HFFc6 (cell line): ENCODE results near the gene FASTKD3. TPM values are rescaled to one million over a fixed set of nuclear protein-coding genes. Genes with fewer than 3 reads are reported as not detected.

Source experiments
- DNase-seq: peaks from one replicate; pipeline ENCODE4 v3.0.0-alpha.2; 2018
- H3K27ac Mint-ChIP-seq: 2 replicates; pipeline ENCODE4 v1.8.0; 2020; ENCODE audit warnings: mild to moderate bottlenecking, mixed read lengths
- H3K27me3 Mint-ChIP-seq: 2 replicates; pipeline ENCODE4 v1.8.0; 2021; ENCODE audit warnings: mild to moderate bottlenecking, moderate library complexity, mixed read lengths; ENCODE audit not compliant: insufficient read depth
- H3K36me3 Mint-ChIP-seq: 2 replicates; pipeline ENCODE4 v1.8.0; 2021; ENCODE audit warnings: low read depth, mixed read lengths
- H3K4me1 Mint-ChIP-seq: 2 replicates; pipeline ENCODE4 v1.8.0; 2020; ENCODE audit warnings: low read depth, mixed read lengths
- H3K4me3 Mint-ChIP-seq: 2 replicates; pipeline ENCODE4 v1.8.0; 2020; ENCODE audit warnings: mild to moderate bottlenecking, moderate library complexity, mixed read lengths
- H3K9me3 Mint-ChIP-seq: 2 replicates; pipeline ENCODE4 v1.8.0; 2020; ENCODE audit warnings: mild to moderate bottlenecking, mixed read lengths
- CTCF ChIP-seq: fragments of 200-600 bp; sonication (generic); IDR thresholded peaks from 2 replicates; pipeline ENCODE4 v1.5.0; 2021; ENCODE audit warnings: antibody characterized with exemption, mild to moderate bottlenecking
- total RNA-seq, 6 experiments: library from RNA; stranded (reverse); fragmentation: NEBNext Ultra II Directional; extraction: Animal tissue kit (Norgen Biotek cat#: 25700); gene quantifications; 2 replicates in 1 of 6; 3 replicates in 5 of 6; pipeline ENCODE4 v1.2.3, GENCODE V29; 2021

FASTKD3 gene
- total RNA-seq, 6 experiments from 2014 or later, result 6.6 to 8.5 (median 7.9) TPM

- no peak overlapping the region for H3K27ac Mint-ChIP-seq
- no peak for TF ChIP-seq CTCF
- no peaks in the 10 kb centered on the region for H3K36me3 Mint-ChIP-seq
- no peak for DNase-seq
- no peaks in the 10 kb centered on the region for H3K9me3 Mint-ChIP-seq
- H3K4me3 Mint-ChIP-seq, result no peak overlapping the region
- peaks cover 2% of the 10 kb centered on the region for H3K4me1 Mint-ChIP-seq
- H3K27me3 Mint-ChIP-seq, result peaks cover 30% of the 10 kb centered on the region
Measured at GRCh38 chr5:7852988-7853387, 15.8 kb downstream of the FASTKD3 start.

- H3K4me3 Mint-ChIP-seq, result no peak overlapping the region
Measured at GRCh38 chr5:7852542-7852941, 16.3 kb downstream of the FASTKD3 start.

GRCh38 chr5:7851617-7852289 lies 17.1 kb downstream of the FASTKD3 start:
- H3K27me3 Mint-ChIP-seq, result peaks cover 33% of the 10 kb centered on the region
- H3K4me1 Mint-ChIP-seq, result no peaks in the 10 kb centered on the region
- no peak for DNase-seq
- H3K9me3 Mint-ChIP-seq, result no peaks in the 10 kb centered on the region
- H3K4me3 Mint-ChIP-seq, result no peak overlapping the region
- no peak overlapping the region for H3K27ac Mint-ChIP-seq
- H3K36me3 Mint-ChIP-seq, result no peaks in the 10 kb centered on the region
- no peak for TF ChIP-seq CTCF

More at GRCh38 chr5:7852542-7852941, 16.3 kb downstream of the FASTKD3 start:
- no peak for DNase-seq
- Mint-ChIP-seq H3K36me3 (no peaks in the 10 kb centered on the region), H3K27ac (no peak overlapping the region), H3K27me3 (peaks cover 30% of the 10 kb centered on the region), H3K4me1 (no peaks in the 10 kb centered on the region), H3K9me3 (no peaks in the 10 kb centered on the region)
- TF ChIP-seq CTCF, result no peak

GRCh38 chr5:7851240-7851592 lies 17.6 kb downstream of the FASTKD3 start:
- no peak overlapping the region for H3K27ac Mint-ChIP-seq
- DNase-seq, result no peak
- peak overlapping the region; percentile 54; the same call in 1 of the 2 replicates for H3K4me3 Mint-ChIP-seq
- no peaks in the 10 kb centered on the region for H3K36me3 Mint-ChIP-seq
- peaks cover 38% of the 10 kb centered on the region for H3K27me3 Mint-ChIP-seq
- H3K4me1 Mint-ChIP-seq, result no peaks in the 10 kb centered on the region
- no peaks in the 10 kb centered on the region for H3K9me3 Mint-ChIP-seq
- TF ChIP-seq CTCF, result no peak

GRCh38 chr5:7850395-7851239 lies 18.2 kb downstream of the FASTKD3 start, which contains the start of gene CFAP90:
TSS of gene CFAP90 (minus strand) at chr5:7851133. CDS start at chr5:7851021, 112 bp downstream.
- Mint-ChIP-seq H3K27ac (no peak within 1 kb of the TSS), H3K36me3 (no peaks in the 10 kb centered on the region), H3K4me3 (peak within 1 kb of the TSS; percentile 54; the same call in 1 of the 2 replicates), H3K4me1 (no peaks in the 10 kb centered on the region), H3K9me3 (no peaks in the 10 kb centered on the region), H3K27me3 (peaks cover 39% of the 10 kb centered on the region)
- no peak for TF ChIP-seq CTCF
- DNase-seq, result no peak
